Vagina (tissue), 2 donors: ENCODE data around the gene HBA1. TPM values are rescaled to one million over a fixed set of nuclear protein-coding genes. Genes with fewer than 3 reads are reported as not detected.
"Not testable (repeated sequence)": the region's sequence is repeated elsewhere in the genome, so short reads cannot be mapped to it uniquely, and the experiment has no call there.

Experiments
- DNase-seq, 2 donors: peaks; one replicate each; pipeline ENCODE4 v3.0.0-alpha.2; 2017; ENCODE audit errors: extremely low spot score in 2 of 2
- H3K27ac ChIP-seq: fragments of 200-600 bp; sonication (generic); one replicate; pipeline ENCODE4 v1.5.1; 2019
- H3K27me3 ChIP-seq: fragments of 200-600 bp; sonication (generic); one replicate; pipeline ENCODE4 v1.5.1; 2019
- H3K36me3 ChIP-seq, 2 donors: fragments of 200-600 bp; sonication (generic); one replicate each; pipeline ENCODE4 v1.5.1; 2017 to 2019
- H3K4me1 ChIP-seq: fragments of 200-600 bp; sonication (generic); one replicate; pipeline ENCODE4 v1.5.1; 2019
- H3K4me3 ChIP-seq, 2 donors: fragments of 200-600 bp; sonication (generic); 1 replicate in 1 of 2; 2 replicates in 1 of 2; pipeline ENCODE4 v1.5.1; 2016 to 2019
- H3K9me3 ChIP-seq: fragments of 200-600 bp; sonication (generic); one replicate; pipeline ENCODE4 v1.5.1; 2019
- POLR2A ChIP-seq, 2 donors: fragments of 450-650 bp; IDR thresholded peaks; one replicate each; pipeline ENCODE4 v1.6.1; 2017; ENCODE audit warnings: antibody characterized with exemption in 2 of 2, mild to moderate bottlenecking in 2 of 2, moderate library complexity in 2 of 2
- POLR2AphosphoS5 ChIP-seq, 2 donors: sonication (generic); formaldehyde crosslinking; IDR thresholded peaks; one replicate each; pipeline ENCODE4 v1.9.0; 2017; ENCODE audit warnings: antibody characterized with exemption in 2 of 2, mild to moderate bottlenecking in 2 of 2, low read depth in 1 of 2; ENCODE audit not compliant: insufficient read depth in 1 of 2
- intact Hi-C: fragments of 100-400 bp; cut with DNase I; formaldehyde crosslinking; loops from one replicate; pipeline ENCODE4 v1.15.1; 2023
- total RNA-seq: library from RNA; depleted of rRNA; stranded (reverse); fragments of >200 nt; gene quantifications from one replicate; pipeline ENCODE4 v1.2.3, GENCODE V29; 2016
- TF ChIP-seq, protein P1 (sequence below), 3 experiments: fragments of 450-650 bp in 2 of 3; fragments of 200-600 bp in 1 of 3; sonication (generic) in 1 of 3; IDR thresholded peaks; one replicate each; pipeline ENCODE4 v1.5.1; 2017 to 2019; ENCODE audit warnings: antibody characterized with exemption in 3 of 3, mild to moderate bottlenecking in 2 of 3, moderate library complexity in 2 of 3

Gene HBA1
- total RNA-seq, 1 donor from 2014 or later, result 523 TPM

DNA sequence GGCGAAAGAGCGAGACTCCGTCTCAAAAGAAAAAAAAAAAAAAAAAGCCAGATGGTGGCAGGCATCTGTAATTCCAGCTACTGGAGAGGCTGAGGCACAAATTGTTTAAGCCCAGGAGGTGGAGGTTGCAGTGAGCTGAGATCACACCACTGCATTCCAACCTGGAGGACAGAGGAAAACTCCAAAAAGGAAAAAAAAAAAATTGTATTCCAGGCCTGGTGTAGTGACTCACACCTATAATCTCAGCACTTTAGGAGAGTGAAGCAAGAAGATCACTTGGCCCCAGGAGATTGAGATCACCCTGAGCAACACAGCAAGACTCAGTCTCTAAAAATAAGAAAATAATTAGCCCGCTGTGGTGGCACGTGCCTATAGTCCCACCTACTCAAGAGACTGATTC is 23.9 kb downstream of the HBA1 start:
- no peak overlapping the region for H3K4me3 ChIP-seq
- H3K36me3 ChIP-seq, result peaks cover 0 to 72% of the 10 kb centered on the region in 2 donors
- TF ChIP-seq POLR2A (IDR thresholded peaks at IDR 0.05) (no peak), POLR2AphosphoS5 (IDR thresholded peaks at IDR 0.05; ENCODE audit: insufficient read depth in 1 of 2, low read depth in 1 of 2) (no peak)
- TF ChIP-seq, protein P1, sequence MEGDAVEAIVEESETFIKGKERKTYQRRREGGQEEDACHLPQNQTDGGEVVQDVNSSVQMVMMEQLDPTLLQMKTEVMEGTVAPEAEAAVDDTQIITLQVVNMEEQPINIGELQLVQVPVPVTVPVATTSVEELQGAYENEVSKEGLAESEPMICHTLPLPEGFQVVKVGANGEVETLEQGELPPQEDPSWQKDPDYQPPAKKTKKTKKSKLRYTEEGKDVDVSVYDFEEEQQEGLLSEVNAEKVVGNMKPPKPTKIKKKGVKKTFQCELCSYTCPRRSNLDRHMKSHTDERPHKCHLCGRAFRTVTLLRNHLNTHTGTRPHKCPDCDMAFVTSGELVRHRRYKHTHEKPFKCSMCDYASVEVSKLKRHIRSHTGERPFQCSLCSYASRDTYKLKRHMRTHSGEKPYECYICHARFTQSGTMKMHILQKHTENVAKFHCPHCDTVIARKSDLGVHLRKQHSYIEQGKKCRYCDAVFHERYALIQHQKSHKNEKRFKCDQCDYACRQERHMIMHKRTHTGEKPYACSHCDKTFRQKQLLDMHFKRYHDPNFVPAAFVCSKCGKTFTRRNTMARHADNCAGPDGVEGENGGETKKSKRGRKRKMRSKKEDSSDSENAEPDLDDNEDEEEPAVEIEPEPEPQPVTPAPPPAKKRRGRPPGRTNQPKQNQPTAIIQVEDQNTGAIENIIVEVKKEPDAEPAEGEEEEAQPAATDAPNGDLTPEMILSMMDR (IDR thresholded peaks at IDR 0.05), result no peak
- no peak overlapping the region for H3K27ac ChIP-seq
- no peaks in the 10 kb centered on the region for H3K4me1 ChIP-seq
- H3K9me3 ChIP-seq, result no peaks in the 10 kb centered on the region
- DNase-seq, result no peak
- no peaks in the 10 kb centered on the region for H3K27me3 ChIP-seq
- intact Hi-C loops, result no loop called here

DNA sequence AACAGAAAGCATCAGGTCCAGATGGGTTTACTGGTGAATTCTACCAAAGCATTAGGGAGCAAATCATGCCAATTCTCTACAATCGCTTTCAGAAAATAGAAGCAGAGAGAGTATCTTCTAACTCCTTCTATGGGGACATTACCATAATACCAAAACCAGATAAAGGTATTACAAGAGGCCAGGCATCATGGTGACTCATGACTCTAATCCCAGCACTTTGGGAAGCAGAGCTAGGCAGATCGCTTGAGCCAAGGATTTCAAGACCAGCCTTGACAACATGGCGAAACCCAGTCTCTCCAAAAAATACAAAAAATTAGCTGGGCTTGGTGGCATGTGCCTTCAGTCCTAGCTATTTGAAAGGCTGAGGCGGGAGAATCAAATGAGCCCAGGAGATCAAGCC is 26.8 kb downstream of the HBA1 start:
- Histone ChIP-seq H3K27ac (no peak overlapping the region), H3K4me1 (no peaks in the 10 kb centered on the region), H3K36me3 (peaks cover 4 to 79% of the 10 kb centered on the region in 2 donors), H3K9me3 (no peaks in the 10 kb centered on the region), H3K4me3 (no peak overlapping the region), H3K27me3 (no peaks in the 10 kb centered on the region)
- no peak for DNase-seq
- intact Hi-C loops, result no loop called here
- TF ChIP-seq POLR2A (IDR thresholded peaks at IDR 0.05) (no peak), POLR2AphosphoS5 (IDR thresholded peaks at IDR 0.05; ENCODE audit: insufficient read depth in 1 of 2, low read depth in 1 of 2) (no peak)
- TF ChIP-seq, protein P1 (IDR thresholded peaks at IDR 0.05), result no peak

DNA sequence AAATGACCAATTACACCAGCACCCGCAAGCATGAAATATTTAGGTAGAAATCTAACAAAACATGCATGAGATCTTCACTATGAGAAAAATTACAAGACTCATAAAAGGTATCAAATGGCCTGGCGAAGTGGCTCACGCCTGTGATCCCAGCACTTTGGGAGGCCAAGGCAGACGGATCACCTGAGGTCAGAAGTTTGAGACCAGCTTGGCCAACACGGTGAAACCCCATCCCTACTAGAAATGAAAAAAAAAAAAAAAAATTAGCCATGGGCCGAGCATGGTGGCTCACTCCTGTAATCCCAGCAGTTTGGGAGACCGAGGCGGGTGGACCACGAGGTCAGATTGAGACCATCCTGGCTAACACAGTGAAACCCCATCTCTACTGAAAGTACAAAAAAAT is 27.6 kb downstream of the HBA1 start:
- H3K36me3 ChIP-seq, result peaks cover 4 to 71% of the 10 kb centered on the region in 2 donors

DNA sequence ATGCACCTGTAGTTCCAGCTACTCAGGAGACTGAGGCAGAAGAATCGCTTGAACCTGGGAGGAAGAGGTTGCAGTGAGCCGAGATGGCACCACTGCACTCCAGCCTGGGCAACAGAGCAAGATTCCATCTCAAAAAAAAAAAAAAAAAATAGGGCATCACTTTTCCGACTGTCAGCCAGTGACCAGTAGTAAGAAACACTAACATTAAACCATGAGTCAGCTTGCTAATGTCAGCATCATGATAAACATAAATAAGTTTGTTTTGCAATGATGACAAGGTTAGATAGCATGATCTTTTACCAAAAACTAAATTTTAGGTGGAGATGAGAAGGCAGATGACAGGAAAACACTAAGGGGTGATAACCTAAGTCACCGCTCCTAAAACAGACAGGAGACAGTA is 32.9 kb downstream of the HBA1 start:
- H3K27ac ChIP-seq, DNase-seq, H3K4me1 ChIP-seq, H3K4me3 ChIP-seq, H3K9me3 ChIP-seq, intact Hi-C loops, H3K27me3 ChIP-seq: not testable (repeated sequence)
- peaks cover 4 to 48% of the 10 kb centered on the region in 2 donors for H3K36me3 ChIP-seq

More for the DNA sequence above, 27.6 kb downstream of the HBA1 start:
- intact Hi-C loops, H3K9me3 ChIP-seq, H3K27me3 ChIP-seq, H3K27ac ChIP-seq, H3K4me1 ChIP-seq, DNase-seq, H3K4me3 ChIP-seq: not testable (repeated sequence)

DNA sequence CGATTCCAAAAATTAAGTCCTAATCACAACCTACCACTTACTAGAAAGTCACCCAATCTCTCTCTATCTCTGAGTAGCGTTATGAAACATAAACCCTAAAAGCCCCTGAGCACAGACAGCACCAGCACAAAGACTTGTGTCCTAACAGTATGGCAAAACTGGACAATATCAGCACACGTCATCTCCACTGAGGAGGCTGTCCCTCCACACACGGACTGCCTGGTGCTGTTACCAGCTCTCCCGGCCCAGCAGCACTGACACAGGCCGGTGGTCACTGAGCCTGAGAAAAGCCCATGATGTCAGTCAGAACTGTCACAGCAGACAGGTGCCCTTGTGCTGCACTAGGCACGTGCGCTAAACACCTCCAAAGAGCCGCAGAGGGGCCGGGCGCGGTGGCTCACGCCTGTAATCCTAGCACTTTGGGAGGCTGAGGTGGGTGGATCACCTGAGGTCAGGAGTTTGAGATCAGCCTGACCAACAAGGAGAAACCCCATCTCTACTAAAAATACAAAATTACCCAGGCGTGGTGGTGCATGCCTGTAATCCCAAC is 35.2 kb downstream of the HBA1 start:
- not testable (repeated sequence) for H3K27ac ChIP-seq

DNA sequence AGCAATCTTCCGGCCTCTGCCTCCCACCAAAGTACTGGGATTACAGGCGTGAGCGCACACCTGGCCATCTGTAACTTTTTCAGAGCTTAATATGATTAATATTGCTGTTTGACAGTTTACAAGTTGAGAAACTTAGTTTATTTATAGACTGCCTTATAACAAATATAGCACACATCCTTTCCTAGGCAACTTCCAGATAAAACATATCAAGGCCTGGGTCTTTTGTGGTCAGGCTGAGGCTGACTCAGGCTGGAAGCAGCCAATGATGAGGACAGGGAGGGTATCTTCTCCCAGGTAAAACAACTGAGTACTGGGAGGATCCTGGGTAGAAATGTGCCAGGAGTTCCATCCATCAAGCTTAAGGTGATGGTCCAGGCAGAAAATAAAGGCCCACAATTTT is 36.5 kb downstream of the HBA1 start:
- intact Hi-C loops, result no loop called here
- Histone ChIP-seq H3K27me3 (no peaks in the 10 kb centered on the region), H3K27ac (no peak overlapping the region), H3K4me3 (no peak overlapping the region), H3K9me3 (no peaks in the 10 kb centered on the region), H3K36me3 (peaks cover 0 to 38% of the 10 kb centered on the region in 2 donors), H3K4me1 (no peaks in the 10 kb centered on the region)
- DNase-seq, result no peak
- TF ChIP-seq POLR2AphosphoS5 (IDR thresholded peaks at IDR 0.05; ENCODE audit: insufficient read depth in 1 of 2, low read depth in 1 of 2), result no peak
- TF ChIP-seq, protein P1 (IDR thresholded peaks at IDR 0.05), result no peak

More for the DNA sequence above, 35.2 kb downstream of the HBA1 start:
- peaks cover 4 to 38% of the 10 kb centered on the region in 2 donors for H3K36me3 ChIP-seq
- H3K27me3 ChIP-seq, DNase-seq, H3K9me3 ChIP-seq, intact Hi-C loops, H3K4me1 ChIP-seq, H3K4me3 ChIP-seq: not testable (repeated sequence)

DNA sequence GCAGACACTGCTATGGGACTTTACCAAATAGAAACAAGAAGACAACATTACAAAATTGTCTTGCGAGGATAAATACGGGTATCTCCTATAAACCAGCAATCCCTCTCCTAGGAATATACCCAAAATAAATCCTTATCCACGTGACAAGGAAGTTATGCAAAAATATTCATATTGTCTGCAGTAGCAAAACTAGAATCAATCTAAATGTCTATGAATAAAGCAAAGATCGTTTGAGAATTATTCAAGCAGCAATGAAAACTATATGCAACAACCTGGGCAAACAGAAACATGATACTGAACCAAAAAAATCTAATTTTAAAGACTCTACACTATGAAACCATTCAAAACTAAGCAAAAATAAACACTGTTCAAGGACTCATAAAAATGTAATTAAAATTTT is 43.5 kb downstream of the HBA1 start:
- peaks cover 0 to 70% of the 10 kb centered on the region in 2 donors for H3K36me3 ChIP-seq

More for the DNA sequence above, 43.5 kb downstream of the HBA1 start:
- Histone ChIP-seq H3K27ac (no peak overlapping the region), H3K27me3 (no peaks in the 10 kb centered on the region), H3K4me1 (no peaks in the 10 kb centered on the region), H3K9me3 (no peaks in the 10 kb centered on the region), H3K4me3 (no peak overlapping the region)
- no peak for DNase-seq
- intact Hi-C loops, result no loop called here
- TF ChIP-seq, protein P1 (IDR thresholded peaks at IDR 0.05), result no peak
- TF ChIP-seq POLR2A (IDR thresholded peaks at IDR 0.05) (no peak), POLR2AphosphoS5 (IDR thresholded peaks at IDR 0.05; ENCODE audit: insufficient read depth in 1 of 2, low read depth in 1 of 2) (no peak)
